ENCODE results near the gene GRAMD1B. TPM values are rescaled to one million over a fixed set of nuclear protein-coding genes. Genes with fewer than 3 reads are reported as not detected.

The GRAMD1B gene
- total RNA-seq, 1 experiment from 2014 or later, result 82.1 TPM

GRCh38 chr11:123457187-123457770, 27.2 kb downstream of the GRAMD1B start:
- DNase-seq, result no peak
- H2AFZ ChIP-seq (ENCODE audit: low read length), result no peak overlapping the region
- H3K27me3 ChIP-seq (ENCODE audit: low read length), result no peaks in the 10 kb centered on the region
- intact Hi-C loops (cut with micrococcal nuclease), result no loop called here
- H3K9ac ChIP-seq (ENCODE audit: low read length), result peak overlapping the region; percentile 88
- H3K9me2 ChIP-seq (replicated peaks; ENCODE audit: low read length), result no peaks in the 10 kb centered on the region
- H3K4me2 ChIP-seq (ENCODE audit: low read length), result peak overlapping the region; percentile 20; the same call in 1 of the 2 replicates
- H3K27ac ChIP-seq (ENCODE audit: low read length), result peak overlapping the region; percentile 98
- peaks cover 55% of the 10 kb centered on the region for H3K4me1 ChIP-seq (ENCODE audit: insufficient read depth, low read length)
- POLR2A ChIA-PET (ENCODE audit: unreplicated experiment), result interaction anchor here (0.6 kb wide), 1 partner anchor 82 kb away, joined by 4 read pairs; no protein-coding TSS in a partner anchor
- peaks cover 4% of the 10 kb centered on the region for H3F3A ChIP-seq (ENCODE audit: low read length, unreplicated experiment)
- CTCF ChIA-PET, result no interaction called here
- no peaks in the 10 kb centered on the region for H4K20me1 ChIP-seq (ENCODE audit: low read length)
- no peaks in the 10 kb centered on the region for H3K9me3 ChIP-seq (ENCODE audit: low read length)
- no TSS peak for BruUV-seq (replicated peaks)
- H3K79me2 ChIP-seq (ENCODE audit: low read length), result peaks cover 74% of the 10 kb centered on the region
- H3K36me3 ChIP-seq (ENCODE audit: low read depth, low read length), result peaks cover 18% of the 10 kb centered on the region; the same call in 1 of the 2 replicates
- H3K4me3 ChIP-seq (ENCODE audit: low read length), result no peak overlapping the region
- TF ChIP-seq EZH2 (IDR thresholded peaks at IDR 0.05; ENCODE audit: low read length, unreplicated experiment) (no peak), CTCF (conservative IDR thresholded peaks at IDR 0.05; ENCODE audit: low read depth, low read length) (no peak), EZH2phosphoT487 (IDR thresholded peaks at IDR 0.05; ENCODE audit: borderline replicate concordance, low read length) (no peak)
- ATAC-seq, result no peak

- Histone ChIP-seq H2AFZ (ENCODE audit: low read length) (no peak overlapping the region), H3K36me3 (ENCODE audit: low read depth, low read length) (peaks cover 18% of the 10 kb centered on the region; the same call in 1 of the 2 replicates), H3K9me2 (replicated peaks; ENCODE audit: low read length) (no peaks in the 10 kb centered on the region), H3K27me3 (ENCODE audit: low read length) (no peaks in the 10 kb centered on the region), H3K9me3 (ENCODE audit: low read length) (no peaks in the 10 kb centered on the region), H3K4me3 (ENCODE audit: low read length) (no peak overlapping the region), H3K4me1 (ENCODE audit: insufficient read depth, low read length) (peaks cover 46% of the 10 kb centered on the region), H3K9ac (ENCODE audit: low read length) (peak overlapping the region; percentile 88; the same call in 1 of the 2 replicates), H3F3A (ENCODE audit: low read length, unreplicated experiment) (peaks cover 3% of the 10 kb centered on the region), H3K27ac (ENCODE audit: low read length) (peak overlapping the region; percentile 98), H3K4me2 (ENCODE audit: low read length) (no peak overlapping the region), H3K79me2 (ENCODE audit: low read length) (peaks cover 74% of the 10 kb centered on the region), H4K20me1 (ENCODE audit: low read length) (no peaks in the 10 kb centered on the region)
- BruUV-seq (replicated peaks), result no TSS peak
- intact Hi-C loops (cut with micrococcal nuclease), result no loop called here
- no peak for TF ChIP-seq EZH2phosphoT487 (IDR thresholded peaks at IDR 0.05; ENCODE audit: borderline replicate concordance, low read length)
- TF ChIP-seq CTCF (conservative IDR thresholded peaks at IDR 0.05; ENCODE audit: low read depth, low read length), result no peak
- TF ChIP-seq EZH2 (IDR thresholded peaks at IDR 0.05; ENCODE audit: low read length, unreplicated experiment), result no peak
- ATAC-seq (no peak), DNase-seq (peak; percentile 42)
- ChIA-PET POLR2A (ENCODE audit: unreplicated experiment) (no interaction called here), CTCF (no interaction called here)
Observed at GRCh38 chr11:123458501-123458900, 28.4 kb downstream of the GRAMD1B start.

- no peak for TF ChIP-seq EZH2 (IDR thresholded peaks at IDR 0.05; ENCODE audit: low read length, unreplicated experiment)
- TF ChIP-seq CTCF (conservative IDR thresholded peaks at IDR 0.05; ENCODE audit: low read depth, low read length), result no peak
- TF ChIP-seq EZH2phosphoT487 (IDR thresholded peaks at IDR 0.05; ENCODE audit: borderline replicate concordance, low read length), result no peak
- DNase-seq (no peak), ATAC-seq (no peak)
- intact Hi-C loops (cut with micrococcal nuclease), result no loop called here
- H3K36me3 ChIP-seq (ENCODE audit: low read depth, low read length), result peaks cover 18% of the 10 kb centered on the region; the same call in 1 of the 2 replicates
- no TSS peak for BruUV-seq (replicated peaks)
- no peak overlapping the region for H3K4me2 ChIP-seq (ENCODE audit: low read length)
- no peak overlapping the region for H3K9ac ChIP-seq (ENCODE audit: low read length)
- ChIA-PET CTCF (interaction anchor here (0.5 kb wide), 1 partner anchor 9 kb away, joined by 3 read pairs; no protein-coding TSS in a partner anchor), POLR2A (ENCODE audit: unreplicated experiment) (no interaction called here)
- H3K9me2 ChIP-seq (replicated peaks; ENCODE audit: low read length), result no peaks in the 10 kb centered on the region
- peaks cover 79% of the 10 kb centered on the region for H3K79me2 ChIP-seq (ENCODE audit: low read length)
- peaks cover 35% of the 10 kb centered on the region for H3K4me1 ChIP-seq (ENCODE audit: insufficient read depth, low read length)
- no peak overlapping the region for H2AFZ ChIP-seq (ENCODE audit: low read length)
- no peaks in the 10 kb centered on the region for H4K20me1 ChIP-seq (ENCODE audit: low read length)
- no peak overlapping the region for H3K4me3 ChIP-seq (ENCODE audit: low read length)
- H3F3A ChIP-seq (ENCODE audit: low read length, unreplicated experiment), result no peaks in the 10 kb centered on the region
- H3K9me3 ChIP-seq (ENCODE audit: low read length), result no peaks in the 10 kb centered on the region
- peak overlapping the region; percentile 98 for H3K27ac ChIP-seq (ENCODE audit: low read length)
- no peaks in the 10 kb centered on the region for H3K27me3 ChIP-seq (ENCODE audit: low read length)
Observed at GRCh38 chr11:123460012-123460700, 30.1 kb downstream of the GRAMD1B start.
